Stimulated activated CD8-positive, alpha-beta memory T cell treated with anti-CD3 and anti-CD28 coated beads, Interleukin-2, amount 100 ng/mL, for 48 hours (primary cell): ENCODE data around the gene CD34.
"Not testable (repeated sequence)": the region's sequence is repeated elsewhere in the genome, so short reads cannot be mapped to it uniquely, and the experiment has no call there.

Source experiments
- DNase-seq, 2 donors: peaks; one replicate each; pipeline ENCODE4 v3.0.0-alpha.2; 2020; ENCODE audit warnings: low read depth in 2 of 2

CD34 gene

GRCh38 chr1:207898260-207898659 lies 12.7 kb downstream of the CD34 start:
- no peak for DNase-seq

DNA sequence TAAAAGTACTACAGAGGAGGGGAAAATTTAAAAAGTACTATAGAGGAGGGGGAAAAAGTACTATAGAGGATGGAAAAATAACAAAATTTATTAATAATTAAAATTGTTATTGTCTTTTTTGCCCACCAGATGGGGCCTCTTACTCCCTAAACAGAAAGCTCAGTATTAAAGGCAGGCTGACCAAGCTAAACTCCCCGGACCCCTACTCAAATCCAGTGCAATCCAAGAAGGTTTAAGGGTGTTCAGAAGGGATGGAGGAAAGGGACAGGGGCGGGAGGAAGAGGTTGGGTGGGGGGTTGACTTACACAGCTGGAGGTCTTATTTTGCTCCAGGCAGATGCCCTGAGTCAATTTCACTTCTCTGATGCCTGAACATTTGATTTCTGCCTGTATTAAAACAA lies 13.7 kb downstream of the CD34 start:
- DNase-seq, result no peak

GRCh38 chr1:207896547-207896946 lies 14.4 kb downstream of the CD34 start:
- DNase-seq, result no peak

DNA sequence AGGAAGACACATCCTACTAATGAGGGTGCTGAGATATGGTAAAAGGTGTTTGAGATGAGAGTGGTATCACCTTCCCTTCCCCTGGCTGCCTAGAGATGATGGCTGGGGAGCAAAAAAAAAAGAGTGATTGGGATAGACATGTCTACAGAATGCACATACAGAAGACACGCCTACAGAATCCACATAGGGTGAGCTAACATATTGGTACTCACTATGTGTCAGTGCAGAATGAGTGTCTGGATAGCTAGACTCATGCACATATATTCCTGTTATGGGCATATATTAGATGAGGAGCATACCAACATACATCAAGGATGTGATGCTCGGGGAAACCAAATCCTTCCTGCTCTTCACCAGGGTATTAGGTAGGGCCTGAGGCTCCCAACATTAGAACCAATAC lies 16.2 kb downstream of the CD34 start:
- DNase-seq, result no peak

DNA sequence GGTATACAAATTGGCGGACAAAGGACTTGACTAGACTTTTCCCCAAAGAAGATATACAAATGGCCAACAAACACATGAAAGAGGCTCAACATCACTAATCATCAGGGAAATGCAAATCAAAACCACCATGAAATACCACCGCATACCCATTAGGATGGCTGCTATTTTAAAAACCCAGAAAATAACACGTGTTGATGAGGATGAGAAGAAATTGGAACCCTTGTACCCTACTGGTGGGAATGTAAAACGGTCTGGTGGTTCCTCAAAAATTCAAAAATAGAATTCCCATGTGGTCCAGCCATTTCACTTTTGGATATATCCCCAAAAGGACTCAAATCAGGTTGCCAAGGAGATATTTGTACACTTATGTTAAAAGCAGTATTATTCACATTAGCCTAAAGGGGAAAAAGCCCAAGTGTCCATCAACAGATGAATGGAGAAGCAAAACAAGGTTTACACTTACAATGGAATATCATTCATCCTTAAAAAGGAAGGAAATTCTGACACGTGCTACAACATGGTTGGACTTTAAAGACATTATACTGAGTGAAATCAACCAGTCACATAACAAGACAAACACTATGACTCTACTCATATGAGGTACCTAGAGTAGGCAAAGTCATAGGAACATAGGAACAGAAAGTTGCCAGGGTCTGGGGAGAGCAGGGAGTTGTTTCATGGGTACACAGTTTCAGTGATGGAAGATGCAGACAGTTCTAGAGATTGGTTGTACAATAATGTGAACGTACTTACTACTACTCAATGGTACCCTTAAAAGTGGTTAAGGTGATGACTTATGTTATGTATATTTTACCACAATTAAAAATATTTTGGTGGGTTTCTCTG lies 17.0 kb downstream of the CD34 start:
- DNase-seq, result no peak

DNA sequence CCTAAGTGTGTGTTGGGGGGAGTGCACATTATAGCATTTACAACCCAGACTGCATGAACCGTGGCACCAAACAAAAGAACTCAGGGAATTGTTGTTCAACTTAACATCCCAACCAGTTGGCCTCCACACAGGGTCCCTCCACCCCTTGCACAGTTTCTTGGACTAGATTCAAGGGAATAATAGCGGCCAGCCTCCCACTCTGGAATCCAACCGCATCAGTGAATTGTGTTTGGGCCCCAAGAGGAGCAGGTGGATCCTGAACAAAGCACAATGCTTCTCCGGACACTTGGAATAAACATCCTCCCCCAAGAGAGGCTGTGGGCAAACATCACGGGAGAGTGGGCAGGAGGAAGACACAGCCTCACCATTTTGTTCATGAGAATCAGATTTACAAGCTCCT lies 18.2 kb downstream of the CD34 start:
- DNase-seq, result no peak

DNA sequence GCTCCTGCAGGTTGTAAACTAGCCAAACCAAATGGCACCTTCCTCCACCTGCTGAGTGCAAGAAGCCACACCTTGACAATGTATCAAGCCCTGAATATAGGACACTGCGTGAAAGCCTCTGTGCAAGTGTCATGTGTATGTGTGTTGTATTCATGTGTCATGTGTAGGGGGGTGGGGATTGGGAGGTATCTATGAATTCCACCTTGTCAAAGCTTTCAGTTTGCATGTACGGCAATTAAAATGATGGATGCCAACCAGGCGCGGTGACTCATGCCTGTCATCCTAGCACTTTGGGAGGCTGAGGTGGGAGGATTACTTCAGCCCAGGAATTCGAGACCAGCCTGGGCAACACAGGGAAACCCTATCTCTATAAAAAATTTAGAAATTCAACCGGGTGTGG lies 19.8 kb downstream of the CD34 start:
- no peak for DNase-seq

- no peak for DNase-seq
Measured at GRCh38 chr1:207890136-207890738, 20.7 kb downstream of the CD34 start.

GRCh38 chr1:207888652-207889051 lies 22.3 kb downstream of the CD34 start:
- DNase-seq, result no peak

- no peak for DNase-seq
Measured at GRCh38 chr1:207887542-207888201, 23.3 kb downstream of the CD34 start.

DNA sequence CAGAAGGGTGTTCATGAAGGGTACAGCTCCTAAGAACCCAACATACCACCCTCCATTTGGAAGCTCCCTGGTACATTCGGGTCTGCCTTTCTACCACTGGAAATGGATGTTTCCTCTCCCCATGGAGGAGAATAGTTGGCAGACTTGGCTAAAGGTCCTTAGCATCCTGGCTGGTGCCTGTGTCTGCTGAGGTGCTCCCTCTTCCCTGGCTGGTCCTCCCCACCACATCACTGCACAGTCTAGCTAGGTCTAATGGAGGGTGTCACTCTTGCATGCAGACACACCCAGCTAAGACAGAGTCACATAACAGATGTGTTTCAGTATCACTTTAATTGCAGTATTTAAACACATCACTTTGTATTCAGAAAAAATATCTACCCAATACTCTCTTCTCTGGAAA lies 24.7 kb downstream of the CD34 start:
- DNase-seq, result no peak

GRCh38 chr1:207885129-207886032 lies 25.5 kb downstream of the CD34 start:
- DNase-seq, result peak; percentile 49 to 51

GRCh38 chr1:207884266-207885029 lies 26.5 kb downstream of the CD34 start:
- no peak for DNase-seq

DNA sequence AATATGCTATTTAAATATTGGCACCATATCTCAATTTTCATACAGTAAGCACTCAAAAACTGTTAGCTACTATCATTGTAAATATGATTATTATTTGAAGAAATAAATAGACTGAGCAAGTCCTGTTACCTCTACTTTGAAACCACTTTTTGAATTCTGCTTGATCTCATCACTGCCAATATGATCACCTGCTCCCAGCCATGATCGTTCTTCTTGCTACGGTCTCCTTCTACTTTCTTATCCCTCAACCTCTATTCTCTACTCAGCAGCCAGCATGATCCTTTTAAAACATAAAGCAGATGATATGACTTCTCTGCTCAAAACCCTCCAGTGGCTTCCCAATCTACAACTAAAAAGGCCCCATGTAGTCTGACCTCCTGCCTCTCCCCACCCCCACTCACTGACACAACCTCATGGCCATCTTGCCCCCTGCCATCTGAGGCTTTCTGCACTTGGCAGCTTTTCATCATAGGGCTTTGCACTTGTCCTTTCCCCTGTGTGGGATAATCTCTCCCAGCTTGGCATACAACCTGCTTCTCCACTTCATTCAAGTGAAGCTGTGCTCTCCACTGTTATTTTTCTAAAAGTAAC lies 27.2 kb downstream of the CD34 start:
- DNase-seq, result no peak

DNA sequence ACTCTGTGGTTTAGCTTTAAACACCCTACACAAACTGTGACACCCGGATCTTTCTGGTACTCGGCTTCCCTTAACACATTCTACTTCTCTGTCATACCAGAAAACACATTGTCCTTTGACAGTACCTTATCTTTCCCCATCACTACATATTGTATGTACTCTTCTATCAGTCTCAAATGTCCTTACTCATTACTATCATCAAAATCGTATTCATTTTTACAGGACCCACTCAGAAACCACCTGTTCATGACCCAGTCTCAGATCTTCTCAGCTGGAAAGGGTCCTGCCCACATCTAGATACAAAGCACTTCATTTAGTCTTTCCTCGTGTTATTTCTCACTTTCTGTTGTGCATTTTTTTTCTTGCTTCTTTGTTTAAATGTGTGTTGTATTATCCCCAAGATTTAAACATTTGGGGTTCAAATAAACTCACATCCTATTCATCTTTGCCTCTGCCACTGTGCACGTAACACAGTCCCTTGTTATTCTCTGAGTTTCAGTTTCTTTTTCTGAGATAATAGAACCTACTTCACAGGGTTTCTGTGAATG lies 27.7 kb downstream of the CD34 start:
- no peak for DNase-seq

- no peak for DNase-seq
Measured at GRCh38 chr1:207882692-207883091, 28.2 kb downstream of the CD34 start.

DNA sequence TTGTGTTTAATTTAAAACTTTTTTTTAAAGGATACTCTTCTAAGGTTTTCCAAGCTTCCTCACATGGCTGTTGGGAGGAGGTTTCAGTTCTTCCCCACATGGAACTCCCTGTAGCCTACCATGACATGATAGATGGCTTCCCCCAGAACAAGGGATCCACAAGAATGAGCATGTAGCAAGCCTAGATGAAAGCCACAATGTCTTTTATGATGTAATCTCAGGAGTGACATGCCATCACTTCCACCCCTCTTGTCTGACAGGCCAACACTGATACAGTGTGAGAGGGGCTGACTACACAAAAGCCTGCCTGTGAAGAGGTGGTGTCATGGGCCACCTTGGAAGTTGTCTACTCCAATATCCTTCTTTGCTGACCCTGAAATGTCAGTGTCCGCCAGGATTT lies 32.0 kb downstream of the CD34 start:
- no peak for DNase-seq

DNA sequence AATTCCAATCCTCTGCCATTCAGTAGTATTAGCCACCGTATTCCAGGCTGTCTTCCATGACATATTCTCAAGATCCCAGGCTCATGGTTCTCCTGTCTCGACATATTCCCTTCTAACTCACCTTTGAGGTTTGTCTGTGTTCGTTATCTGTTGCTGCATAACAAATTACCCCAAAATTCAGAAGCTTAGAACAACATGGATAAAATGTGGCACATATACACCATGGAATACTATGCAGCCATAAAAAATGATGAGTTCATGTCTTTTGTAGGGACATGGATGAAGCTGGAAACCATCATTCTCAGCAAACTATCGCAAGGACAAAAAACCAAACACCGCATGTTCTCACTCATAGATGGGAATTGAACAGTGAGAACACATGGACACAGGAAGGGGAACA lies 33.0 kb downstream of the CD34 start:
- DNase-seq, result not testable (repeated sequence)

GRCh38 chr1:207876131-207876530 lies 34.8 kb downstream of the CD34 start:
- no peak for DNase-seq

DNA sequence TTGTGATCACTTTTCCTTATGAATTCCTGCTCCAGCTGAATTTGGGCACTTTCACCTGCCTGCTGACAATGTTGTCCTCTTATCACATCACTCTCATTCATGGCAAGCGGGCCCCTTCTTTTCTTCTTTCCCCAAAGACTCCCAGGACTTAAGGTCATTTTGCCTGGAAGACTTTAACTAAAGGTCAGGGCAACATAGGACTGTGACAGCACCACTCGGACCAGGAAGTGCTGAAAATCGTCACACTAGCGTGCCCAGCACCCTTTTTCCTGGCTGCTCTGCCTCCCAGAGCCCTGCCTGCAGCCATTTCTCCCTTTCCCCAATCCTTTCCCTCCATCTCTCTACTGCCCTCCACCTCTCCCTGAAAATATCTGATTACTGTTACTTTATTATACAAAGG lies 35.4 kb downstream of the CD34 start:
- no peak for DNase-seq
